HPDE6-E6E7 (cell line): ENCODE data around the gene LRP8.
A peak's percentile ranks its signal among the peaks of the same experiment; 100 is the strongest.

Experiments
- DNase-seq: peaks from one replicate; pipeline ENCODE4 v3.0.0; 2011; ENCODE audit warnings: missing footprints; ENCODE audit errors: extremely low spot score

Gene LRP8

DNA sequence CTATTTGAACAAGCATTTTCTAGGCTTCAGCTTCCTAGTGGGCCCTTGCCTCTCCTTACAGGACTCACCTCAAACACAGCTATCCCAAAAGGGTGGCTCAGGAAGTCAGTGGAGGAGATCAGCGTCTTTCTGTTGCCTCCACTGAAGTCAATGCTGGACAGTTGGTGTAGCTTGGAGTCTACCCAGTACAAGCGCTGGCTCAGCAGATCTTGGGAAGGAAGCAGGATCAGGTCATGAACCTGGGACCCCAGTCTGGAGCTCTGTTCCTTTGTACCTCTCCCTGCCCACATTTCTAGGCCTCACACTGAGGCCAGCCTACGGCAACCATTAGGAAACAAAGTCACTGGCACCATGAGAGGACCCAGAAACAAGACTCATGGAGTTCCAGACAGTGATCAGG, 65.9 kb downstream of the LRP8 start:
- no peak for DNase-seq

DNA sequence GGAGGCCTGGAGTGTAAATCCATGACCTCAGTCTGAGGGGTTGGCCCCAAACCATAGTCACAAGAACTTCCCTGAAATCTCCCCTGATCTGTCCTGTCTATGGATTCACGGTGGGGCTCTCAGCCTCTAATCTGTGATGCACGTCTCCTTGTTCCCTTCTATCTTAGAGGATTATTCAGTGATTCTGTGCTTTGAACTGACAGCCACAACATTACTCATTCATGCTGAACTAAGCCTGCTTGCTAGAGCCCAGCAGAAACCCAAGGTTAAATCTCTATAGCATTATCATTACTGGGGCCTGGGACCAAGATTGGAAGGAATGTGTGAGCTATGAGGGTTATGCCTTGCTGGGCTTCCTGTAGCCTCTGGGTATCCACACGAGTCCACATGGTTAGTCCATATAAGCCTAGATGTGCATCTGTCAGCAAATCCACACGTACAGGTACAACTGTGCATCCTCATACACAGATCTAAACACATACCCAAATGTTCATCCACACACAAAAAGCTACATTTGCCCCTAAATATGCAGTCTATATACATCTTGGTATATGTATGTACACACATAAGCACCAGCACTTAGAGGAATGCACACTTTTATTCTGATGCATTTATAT, 67.1 kb downstream of the LRP8 start:
- DNase-seq = no peak

DNA sequence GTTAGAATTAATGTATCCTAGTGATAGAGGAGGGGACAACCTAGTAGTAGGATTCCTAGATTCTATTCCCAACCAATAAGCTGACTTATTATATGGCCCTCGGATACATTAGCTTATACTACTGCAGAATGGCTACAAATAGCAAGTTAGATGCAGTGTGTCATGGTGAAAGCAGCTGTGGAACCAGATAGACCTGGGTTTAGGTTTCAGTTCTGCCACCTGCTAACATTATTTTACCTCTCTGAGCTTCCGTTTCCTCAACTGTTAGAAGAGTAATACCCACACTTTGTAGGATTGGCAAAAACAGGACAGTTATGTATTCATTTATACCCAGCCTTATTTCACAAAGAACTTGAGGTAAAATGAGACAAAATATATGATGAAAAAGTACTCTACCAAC, 67.9 kb downstream of the LRP8 start:
- no peak for DNase-seq

DNA sequence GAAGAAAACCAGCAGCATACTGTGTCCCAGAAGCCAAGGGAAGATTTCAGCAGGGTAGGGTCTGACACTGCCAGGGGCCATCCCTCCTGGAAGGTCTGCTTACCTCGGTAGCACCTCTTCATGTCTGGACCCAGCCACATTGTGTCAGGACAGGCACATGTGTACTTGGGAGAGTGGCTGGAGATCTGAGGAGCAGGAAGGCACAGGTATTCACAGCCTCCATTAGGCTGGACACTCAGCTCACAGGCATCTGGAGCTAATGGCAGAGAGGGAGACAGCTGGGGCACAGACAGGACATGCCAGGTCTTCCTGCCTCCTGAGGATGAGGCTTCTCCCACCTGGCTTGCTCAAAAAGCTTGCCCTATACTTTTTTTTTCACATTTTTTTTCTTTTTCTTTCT, 69.7 kb downstream of the LRP8 start:
- DNase-seq = no peak

DNA sequence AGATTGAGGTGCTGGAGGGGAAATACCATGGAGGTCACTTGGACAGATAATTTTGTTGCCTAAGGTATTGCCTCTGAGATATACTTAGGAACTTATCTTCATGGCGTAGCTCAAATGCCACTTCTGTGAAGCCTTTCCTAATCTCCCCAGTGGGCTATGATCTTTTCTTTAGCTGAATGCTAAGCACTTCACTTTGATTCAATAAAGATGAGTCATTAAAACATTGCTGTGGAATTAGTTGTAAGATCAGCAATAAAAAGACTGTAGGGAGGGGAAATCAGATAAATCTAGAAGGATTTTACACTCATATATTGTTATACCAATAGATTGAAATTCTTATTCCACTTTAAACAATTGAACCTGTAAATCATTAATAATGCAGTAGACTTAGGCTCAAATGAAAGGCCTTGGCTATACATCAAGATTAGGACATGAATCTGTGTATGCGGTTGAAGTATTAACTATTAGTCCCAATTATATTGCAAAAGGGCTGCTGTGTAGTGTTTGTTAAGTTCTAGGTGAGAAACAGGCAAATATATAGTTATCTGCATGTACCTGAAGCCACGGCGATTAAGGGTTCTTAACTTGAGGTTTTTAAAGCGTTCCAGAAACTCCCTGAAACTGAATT, 70.3 kb downstream of the LRP8 start:
- DNase-seq = no peak

DNA sequence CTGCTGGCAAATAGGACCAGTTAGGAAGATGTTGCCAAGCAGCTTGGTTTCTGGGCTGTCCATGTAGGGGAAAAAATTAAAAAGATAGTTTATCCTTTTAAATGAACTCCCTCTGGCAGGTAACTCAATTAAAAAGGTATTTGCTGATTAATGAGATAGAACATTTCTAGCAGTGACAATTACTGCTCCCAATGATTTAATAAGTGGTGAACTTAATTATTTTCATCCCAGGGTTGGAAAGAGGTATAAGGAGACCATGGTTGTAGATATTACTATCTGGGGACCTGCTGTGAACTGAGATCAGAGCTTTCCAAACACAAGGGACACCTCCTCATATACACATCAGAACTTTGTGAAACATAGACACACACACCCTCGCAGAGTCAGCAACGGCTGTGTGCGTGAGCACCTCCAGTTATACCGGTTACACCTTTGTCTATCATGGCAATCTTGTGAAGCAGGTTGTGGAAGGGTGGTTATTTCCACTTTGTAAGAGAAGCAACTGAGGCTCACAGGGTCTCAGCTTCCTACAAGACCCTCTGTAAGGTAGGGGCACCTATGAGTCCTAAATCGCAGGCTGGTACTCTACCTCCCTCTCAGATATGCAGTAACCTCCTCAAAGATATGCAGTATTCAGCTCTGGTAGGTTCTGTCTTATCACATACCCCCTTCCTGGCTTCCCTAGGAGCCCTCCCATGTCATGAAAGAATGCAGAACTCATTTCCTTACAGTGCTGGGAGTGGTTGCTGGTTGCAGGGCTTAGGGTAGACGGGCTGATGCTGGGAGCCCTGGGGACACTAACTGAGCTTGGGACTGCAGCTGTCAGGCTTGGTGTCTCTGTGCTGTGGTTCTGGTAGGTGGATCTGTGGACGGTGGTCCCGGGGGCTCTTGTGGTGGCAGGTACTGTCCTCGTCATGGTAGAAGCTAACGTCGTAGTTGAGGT, 71.1 kb downstream of the LRP8 start:
- no peak for DNase-seq

DNA sequence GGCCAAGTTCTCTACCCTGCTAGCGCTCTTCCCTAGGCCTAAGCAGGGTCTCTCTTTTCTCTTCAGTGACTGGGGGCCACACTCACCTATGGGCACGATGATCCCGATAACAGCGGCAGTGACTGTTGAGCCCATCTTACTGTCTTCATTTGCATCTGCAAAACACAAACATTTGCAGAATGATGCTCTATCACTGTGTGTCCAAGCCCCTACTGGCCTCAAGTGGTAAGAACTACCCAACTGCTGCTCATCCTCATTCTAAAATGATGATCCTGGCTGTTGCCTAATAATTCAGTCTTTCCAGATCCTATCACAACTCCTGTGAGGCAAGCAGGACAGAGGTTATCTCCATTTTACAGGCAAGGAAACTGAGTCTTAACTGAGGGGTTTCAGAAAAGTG, 72.8 kb downstream of the LRP8 start:
- DNase-seq = no peak

DNA sequence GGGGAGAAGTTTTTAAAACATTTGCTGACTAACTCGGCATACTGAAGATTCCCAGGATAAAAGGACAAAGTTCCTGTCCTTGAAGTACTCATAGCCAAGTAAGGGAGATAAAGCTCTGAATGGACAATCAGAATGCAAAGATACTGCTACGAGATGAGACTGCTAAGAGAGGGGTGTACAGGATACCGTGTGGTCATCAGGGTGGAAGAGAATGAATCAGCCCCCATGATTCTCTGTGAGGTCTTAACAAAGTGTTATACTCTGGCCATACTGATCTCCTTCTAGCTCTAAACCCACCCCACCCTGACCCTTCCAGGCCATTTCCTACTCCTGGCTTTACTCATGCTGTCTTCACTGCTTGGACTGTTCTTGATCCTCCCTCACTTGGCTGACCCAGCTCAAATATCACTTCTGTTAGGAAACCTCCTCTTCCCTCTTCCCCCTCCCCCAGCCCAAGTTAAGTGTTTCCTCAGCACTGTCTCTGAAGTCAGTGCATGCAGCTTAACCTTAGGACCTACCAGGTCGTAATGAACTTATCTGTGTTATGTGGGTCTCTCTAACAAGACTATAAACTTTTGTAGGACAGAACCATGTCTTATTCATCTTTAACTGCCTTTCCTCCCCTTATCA, 73.7 kb downstream of the LRP8 start:
- no peak for DNase-seq

DNA sequence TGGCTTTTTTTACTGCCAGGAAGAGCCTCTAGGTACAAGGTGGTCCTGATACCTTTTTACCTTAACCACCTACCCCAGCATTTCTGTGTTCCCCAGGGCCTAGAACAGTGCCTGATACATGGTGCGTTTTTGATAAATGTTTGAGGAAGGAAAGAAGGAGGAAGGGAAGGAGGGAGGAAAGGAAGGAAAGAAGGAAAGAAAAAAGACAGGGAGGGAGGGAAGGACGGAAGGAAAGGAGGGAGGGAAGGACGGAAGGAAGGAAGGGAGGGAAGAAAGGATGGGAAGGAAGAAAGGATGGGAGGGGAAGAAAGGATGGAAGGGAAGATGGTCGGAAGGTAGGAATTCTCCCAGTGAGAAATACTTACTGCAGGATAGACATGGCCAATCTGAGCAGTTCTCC, 77.5 kb downstream of the LRP8 start:
- DNase-seq = no peak

DNA sequence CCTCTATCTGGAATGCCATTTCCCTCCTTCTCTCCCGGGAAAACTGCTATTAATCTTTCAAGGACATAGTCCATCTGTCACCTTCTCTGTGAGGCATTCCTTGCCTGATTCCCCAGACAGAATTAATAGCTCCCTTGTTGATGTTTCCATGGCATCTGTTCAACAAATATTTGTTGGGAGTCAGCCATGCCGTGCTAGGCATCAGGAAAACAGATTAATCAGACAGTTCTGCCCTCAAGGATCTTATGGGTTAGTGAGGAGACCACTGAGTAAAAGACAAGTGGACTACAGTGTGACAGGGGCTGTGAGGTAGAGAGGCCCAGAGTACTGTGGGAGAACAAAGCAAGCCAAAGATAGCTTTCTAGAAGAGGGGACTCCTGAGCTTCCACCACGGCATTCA, 78.2 kb downstream of the LRP8 start:
- no peak for DNase-seq

DNA sequence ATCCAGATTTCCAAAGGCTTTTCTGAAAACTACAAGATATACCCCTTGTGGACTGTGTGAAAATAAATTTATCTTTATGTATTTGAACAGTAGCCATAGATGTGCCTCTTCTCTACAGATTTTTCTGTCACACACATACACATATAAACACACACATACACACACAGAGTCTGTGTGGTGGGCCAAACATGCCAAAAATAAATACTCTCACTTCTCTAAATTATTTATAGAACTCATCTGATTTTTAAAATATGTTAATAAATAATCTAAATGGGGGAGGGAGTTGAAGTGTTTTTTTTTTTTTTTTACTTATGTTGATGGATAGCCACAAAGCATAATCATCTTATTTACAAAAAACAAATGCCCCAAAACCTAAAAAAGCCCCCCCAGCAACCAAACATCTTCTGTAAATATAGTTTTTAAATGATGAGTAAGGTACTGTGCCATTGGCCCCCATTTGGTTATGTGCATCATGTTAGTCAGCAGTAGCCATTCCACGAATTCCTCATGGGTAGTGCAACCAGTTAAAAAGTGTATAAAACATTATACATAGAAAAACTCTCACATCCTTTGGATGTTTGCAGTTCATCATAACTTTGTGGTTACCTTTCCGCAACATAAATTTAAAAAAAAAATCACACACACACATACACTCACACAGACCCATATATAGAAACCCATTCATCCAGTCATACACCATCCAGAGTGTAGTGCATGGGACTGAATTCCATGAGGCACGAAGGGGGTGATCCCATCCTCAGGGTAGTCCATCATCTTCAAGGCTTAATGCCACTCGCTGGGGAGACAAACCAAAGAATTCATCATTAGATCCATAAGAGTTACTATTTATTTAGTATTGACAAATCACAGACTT, 81.4 kb downstream of the LRP8 start:
- no peak for DNase-seq

DNA sequence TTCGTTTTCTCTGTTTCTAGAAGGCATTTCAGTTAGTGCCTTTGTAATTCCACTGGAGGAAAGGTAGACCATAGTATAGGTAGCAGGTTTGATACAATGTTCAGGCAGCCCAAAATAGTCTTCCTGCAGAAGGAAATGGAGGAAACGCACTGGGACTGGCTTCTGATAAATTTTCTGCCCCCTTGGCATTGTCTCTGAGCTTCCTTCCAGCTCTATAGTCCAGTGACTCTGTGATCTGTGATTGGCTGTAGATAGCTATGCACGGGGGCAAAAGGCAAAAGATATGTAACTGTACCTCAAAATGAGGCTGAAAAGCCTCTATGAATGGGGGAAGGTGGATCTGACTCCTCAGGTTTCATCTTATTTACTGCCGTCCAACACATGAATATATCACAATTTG, 83.7 kb downstream of the LRP8 start:
- no peak for DNase-seq

DNA sequence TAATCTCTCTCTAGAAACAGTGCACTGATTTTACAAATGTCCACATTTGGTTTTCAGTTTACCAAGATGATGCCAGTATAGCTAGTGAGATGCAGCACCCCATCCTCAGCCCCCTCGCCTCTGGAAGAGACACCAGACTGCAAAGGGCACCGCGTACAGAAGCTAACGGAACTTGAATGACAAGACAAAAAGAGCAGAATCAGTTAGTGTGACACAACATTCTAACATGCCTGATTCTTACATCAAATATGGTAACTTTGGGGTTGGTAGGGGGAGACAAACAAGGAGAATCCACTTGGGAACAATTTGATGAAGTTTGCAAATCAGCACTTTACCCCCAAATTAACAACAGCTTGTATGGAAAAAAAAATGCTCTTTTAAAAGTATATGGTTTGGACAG, 85.5 kb downstream of the LRP8 start:
- no peak for DNase-seq

DNA sequence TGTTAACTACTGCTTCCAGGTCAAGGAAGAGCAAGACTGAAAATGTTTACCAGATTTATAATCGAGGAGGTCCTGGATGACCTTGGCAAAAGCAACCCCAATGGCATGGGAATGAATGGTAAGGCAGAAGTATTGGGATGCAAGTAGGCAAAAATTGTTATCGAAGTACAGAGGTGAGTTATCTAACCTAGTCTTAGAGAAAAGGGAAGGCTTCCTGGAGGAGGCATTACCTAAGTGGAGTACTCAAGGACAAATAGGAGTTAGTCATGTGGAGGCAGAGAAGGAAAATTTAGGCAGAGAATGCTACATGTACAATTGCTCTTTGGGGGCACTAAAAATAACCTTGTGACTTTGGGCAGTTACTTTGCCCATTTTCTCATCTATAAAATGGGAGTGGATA, 86.0 kb downstream of the LRP8 start:
- no peak for DNase-seq

DNA sequence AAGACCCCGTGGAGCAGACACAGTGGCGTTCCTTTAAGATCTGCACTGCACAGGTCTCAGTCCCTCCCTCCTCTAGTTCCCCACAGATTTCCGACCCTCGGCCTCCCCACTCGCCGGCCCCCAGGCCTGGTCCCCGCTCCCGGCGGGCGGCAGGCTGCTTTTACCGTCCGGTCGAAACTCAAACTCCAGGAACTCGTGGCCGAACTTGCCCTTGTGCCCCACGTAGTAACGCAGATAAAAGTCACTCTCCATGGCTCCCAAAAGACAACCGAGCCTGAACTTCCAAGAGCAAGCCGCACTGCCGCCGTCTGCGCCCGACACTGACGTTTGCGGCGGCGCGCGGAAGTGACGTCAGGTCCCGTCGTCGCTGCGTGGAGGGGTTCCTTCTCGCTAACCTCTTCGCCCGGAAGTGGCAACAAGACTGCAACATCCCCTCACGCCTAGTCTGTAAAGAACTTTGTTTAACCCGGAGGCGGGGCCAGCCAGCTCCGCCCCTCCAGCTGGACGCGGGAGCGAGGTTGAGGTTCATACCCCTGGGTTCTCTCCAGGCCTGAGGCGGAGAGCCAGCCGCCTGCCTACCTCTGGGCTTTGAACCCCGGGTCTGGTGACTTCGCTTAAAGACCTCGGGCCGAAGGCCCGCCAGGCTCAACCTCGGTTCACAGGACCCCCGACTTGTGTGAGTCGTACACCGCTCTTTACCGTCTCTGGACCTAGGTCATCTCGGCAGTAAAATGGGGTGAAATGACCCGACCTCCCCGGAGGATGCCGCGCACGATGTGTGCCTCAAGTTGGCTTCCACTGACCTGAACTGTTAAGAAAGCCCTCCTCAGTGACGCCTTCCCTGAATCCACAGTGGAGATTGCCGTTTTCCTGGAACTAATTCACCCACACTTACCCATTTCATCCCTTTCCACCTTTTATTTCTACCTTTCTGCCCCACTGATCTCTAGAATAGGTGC, 89.4 kb downstream of the LRP8 start, which contains the start of gene MAGOH:
MAGOH (minus strand) TSS at position 322 of the 959 bp plus-strand sequence; CDS start at position 252, 70 bp downstream.
- DNase-seq = peak; percentile 96

DNA sequence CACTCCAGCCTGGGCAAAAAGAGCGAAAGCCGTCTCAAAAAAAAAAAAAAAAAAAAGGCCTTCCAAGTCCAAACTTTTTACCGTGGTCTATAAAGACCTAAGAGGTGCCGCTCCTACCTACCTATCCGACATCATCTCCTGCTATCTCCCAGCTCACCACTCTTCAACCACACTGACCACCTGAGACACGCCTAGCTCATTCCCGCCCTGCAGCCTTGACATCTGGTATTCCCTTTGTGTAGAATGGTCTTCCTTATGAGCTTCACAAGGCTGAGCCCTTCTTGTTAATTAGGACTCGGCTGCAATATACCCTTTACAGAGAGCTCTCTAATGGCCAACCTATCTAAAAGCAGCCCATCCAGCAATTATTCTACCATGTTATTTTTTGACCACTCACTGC, 90.2 kb downstream of the LRP8 start:
- DNase-seq = no peak

DNA sequence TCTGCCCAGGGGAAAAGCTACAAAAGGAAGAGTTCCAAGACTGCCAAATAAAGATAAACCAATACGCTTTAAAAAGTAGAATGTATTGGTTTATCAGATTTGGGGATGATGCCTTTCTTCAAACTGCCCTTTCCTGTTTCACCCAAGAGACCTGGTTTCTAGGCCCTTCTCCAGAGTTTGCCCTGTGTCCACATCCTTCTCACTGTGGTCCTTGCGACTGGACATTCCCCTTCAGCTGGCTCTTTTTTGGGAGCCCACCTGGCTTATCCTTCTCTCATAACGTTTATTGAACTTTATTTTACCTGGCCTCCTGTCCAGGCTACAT, 106.9 kb downstream of the LRP8 start:
- no peak for DNase-seq

DNA sequence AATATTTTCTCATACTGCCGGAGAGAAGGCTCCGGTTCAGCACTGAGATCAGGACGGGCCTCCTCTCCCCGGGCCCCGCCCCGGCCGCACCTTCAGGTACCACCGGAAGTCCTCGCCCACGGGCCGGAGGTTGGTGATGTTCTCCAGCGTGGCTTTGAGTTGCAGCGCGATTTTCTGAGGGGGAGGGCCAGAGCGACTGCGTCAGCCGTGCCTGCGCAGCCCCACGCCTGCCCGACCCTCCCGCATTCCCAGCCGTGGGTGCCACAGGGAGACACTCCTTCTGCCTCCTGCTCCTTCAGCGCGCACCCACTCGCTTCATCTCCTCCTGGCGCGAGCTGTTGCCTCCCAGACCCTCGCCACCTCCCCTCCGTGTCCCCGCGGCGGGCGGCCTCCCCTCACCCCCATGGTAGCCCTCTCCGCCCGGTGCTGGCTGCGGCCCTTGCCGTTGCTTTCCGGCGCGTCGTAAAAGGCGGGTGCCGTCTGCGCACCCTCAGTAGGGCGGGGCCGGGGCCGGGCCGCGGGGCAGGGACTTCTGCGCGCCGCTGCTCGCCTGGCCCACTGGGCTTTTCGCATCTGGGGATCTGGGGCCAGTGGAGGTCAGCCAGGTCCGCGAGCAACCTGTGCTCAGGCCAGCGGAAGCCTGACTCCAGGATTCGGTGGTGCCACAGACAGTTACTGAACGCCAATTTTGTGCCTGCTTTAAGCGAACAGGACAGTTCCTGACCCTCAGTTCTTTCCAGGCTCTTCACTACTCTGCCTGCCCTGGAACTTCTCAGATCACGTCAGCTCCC, 107.5 kb downstream of the LRP8 start, which contains the start of gene CZIB:
CZIB (minus strand) TSS at position 464 of the 791 bp plus-strand sequence; CDS start at position 405, 59 bp downstream.
- DNase-seq = peak; percentile 89

DNA sequence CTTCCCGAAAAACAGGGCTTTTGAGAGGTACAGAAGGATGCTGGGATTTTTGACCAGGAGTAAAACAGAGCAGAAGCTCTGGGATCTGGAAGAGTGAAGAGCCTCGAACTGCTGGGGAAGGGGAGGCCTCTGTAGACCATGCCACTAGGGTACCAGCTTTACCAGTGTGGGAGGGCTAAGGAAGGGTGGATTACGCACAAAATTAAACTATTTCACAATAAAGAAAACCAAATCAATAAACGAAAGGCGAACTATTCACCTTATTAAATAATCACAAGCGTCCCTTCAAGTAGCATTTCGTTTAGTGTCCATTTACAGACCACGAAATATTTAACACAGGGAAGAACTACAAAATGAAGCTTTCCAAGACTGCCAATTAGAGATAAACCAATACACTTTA, 108.2 kb downstream of the LRP8 start:
- DNase-seq = no peak
